ENCODE results near the gene PNPLA1. TPM values are rescaled to one million over a fixed set of nuclear protein-coding genes. Genes with fewer than 3 reads are reported as not detected.

PNPLA1 gene
- total RNA-seq, 1 experiment from 2014 or later: 0.17 TPM

DNA sequence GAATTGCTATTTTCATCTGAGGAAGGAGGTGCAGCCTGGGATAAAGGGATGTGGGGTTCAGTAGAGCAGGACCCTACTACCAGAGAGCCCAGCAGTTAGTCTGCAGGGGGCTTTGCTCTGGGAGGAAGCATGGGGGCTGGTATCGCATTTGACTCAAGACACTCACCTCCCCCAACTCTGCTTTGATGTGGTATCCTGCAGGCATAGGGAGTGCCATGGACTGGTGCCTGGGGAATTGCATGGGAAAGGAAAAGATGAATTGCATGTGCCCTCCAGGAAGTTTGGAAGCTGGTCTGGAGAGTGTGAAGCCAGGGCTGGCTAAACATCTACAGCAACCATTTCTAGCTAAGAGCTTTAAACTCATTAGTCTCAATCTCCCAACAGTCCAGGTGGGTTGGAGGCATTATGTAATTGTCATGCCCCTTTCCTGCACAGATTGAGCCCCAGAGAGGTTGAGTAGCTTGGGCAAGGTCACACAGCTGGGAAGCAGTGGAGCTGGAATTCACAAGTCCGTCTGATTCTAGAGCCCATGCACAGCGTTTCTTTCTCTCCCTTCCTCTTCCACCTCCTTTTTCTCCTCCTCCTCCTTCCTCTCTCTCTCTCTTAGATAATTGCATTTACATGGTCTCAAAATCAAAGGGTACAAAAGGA lies 26.2 kb upstream of the PNPLA1 start:
- DNase-seq: no peak
- Histone ChIP-seq H2AFZ (no peak overlapping the region), H3K79me2 (ENCODE audit: low read depth) (no peaks in the 10 kb centered on the region), H3K9me3 (ENCODE audit: insufficient read depth, low read depth) (no peaks in the 10 kb centered on the region), H3K27me3 (ENCODE audit: insufficient read depth, low read depth) (no peaks in the 10 kb centered on the region), H3F3A (ENCODE audit: insufficient read depth, low read depth) (no peaks in the 10 kb centered on the region), H3K4me3 (no peak overlapping the region), H3K4me2 (no peak overlapping the region), H3K27ac (no peak overlapping the region), H3K9me2 (ENCODE audit: insufficient read depth) (no peaks in the 10 kb centered on the region), H3K36me3 (ENCODE audit: low read depth) (no peaks in the 10 kb centered on the region), H4K20me1 (ENCODE audit: insufficient read depth) (no peaks in the 10 kb centered on the region), H3K4me1 (replicated peaks; ENCODE audit: insufficient read depth) (peaks cover 36% of the 10 kb centered on the region)
- CTCF ChIA-PET: no interaction called here
- BruUV-seq (replicated peaks): no TSS peak
- POLR2A ChIA-PET (ENCODE audit: unreplicated experiment): no interaction called here
- intact Hi-C loops (cut with micrococcal nuclease; ENCODE audit: unreplicated experiment): no loop called here
- no peak for TF ChIP-seq EZH2 (IDR thresholded peaks at IDR 0.05; ENCODE audit: low read depth)
- TF ChIP-seq, protein P1, sequence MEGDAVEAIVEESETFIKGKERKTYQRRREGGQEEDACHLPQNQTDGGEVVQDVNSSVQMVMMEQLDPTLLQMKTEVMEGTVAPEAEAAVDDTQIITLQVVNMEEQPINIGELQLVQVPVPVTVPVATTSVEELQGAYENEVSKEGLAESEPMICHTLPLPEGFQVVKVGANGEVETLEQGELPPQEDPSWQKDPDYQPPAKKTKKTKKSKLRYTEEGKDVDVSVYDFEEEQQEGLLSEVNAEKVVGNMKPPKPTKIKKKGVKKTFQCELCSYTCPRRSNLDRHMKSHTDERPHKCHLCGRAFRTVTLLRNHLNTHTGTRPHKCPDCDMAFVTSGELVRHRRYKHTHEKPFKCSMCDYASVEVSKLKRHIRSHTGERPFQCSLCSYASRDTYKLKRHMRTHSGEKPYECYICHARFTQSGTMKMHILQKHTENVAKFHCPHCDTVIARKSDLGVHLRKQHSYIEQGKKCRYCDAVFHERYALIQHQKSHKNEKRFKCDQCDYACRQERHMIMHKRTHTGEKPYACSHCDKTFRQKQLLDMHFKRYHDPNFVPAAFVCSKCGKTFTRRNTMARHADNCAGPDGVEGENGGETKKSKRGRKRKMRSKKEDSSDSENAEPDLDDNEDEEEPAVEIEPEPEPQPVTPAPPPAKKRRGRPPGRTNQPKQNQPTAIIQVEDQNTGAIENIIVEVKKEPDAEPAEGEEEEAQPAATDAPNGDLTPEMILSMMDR (conservative IDR thresholded peaks at IDR 0.05): no peak

DNA sequence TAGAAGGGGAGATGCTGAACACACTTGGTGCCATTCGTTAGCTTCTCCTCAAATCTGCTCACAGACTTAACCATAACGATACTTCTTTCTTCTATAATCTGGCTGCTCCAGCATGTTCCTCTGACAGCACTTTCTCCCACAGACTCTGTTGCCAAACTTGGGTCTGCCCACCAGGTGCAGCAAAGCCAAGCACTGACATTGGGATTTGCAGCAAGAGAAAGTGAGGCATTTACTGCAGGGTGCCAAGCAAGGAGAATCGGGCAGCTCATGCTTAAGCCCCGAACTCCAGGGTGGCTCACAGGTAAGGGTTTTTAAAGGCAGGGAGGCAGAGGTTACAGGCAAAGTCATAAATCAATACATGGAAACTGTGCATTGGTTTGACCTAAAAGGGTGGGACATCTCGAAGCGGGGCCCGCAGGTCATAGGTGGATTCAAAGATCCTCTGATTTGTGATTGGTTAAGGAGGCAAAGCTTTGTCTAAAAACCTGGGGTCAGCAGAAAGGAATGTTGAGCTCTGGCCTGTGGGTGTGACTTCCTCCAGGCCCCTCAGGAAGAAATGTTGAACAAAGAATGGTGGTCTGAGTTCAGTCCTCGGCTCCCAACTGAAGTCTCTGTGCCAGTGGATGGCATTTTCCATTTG lies 25.1 kb upstream of the PNPLA1 start:
- CTCF ChIA-PET: no interaction called here
- no peaks in the 10 kb centered on the region for H3F3A ChIP-seq (ENCODE audit: insufficient read depth, low read depth)
- DNase-seq: no peak
- no peaks in the 10 kb centered on the region for H3K9me2 ChIP-seq (ENCODE audit: insufficient read depth)
- no peaks in the 10 kb centered on the region for H3K9me3 ChIP-seq (ENCODE audit: insufficient read depth, low read depth)
- no peak overlapping the region for H3K27ac ChIP-seq
- H3K4me3 ChIP-seq: no peak overlapping the region
- H3K79me2 ChIP-seq (ENCODE audit: low read depth): no peaks in the 10 kb centered on the region
- no peak overlapping the region for H3K4me2 ChIP-seq
- TF ChIP-seq EZH2 (IDR thresholded peaks at IDR 0.05; ENCODE audit: low read depth): no peak
- TF ChIP-seq, protein P1 (conservative IDR thresholded peaks at IDR 0.05): no peak
- no TSS peak for BruUV-seq (replicated peaks)
- no peaks in the 10 kb centered on the region for H3K27me3 ChIP-seq (ENCODE audit: insufficient read depth, low read depth)
- H4K20me1 ChIP-seq (ENCODE audit: insufficient read depth): no peaks in the 10 kb centered on the region
- POLR2A ChIA-PET (ENCODE audit: unreplicated experiment): interaction anchor here (0.6 kb wide), 1 partner anchor 53 kb away, joined by 3 read pairs; no protein-coding TSS in a partner anchor
- H3K4me1 ChIP-seq (replicated peaks; ENCODE audit: insufficient read depth): peaks cover 46% of the 10 kb centered on the region
- intact Hi-C loops (cut with micrococcal nuclease; ENCODE audit: unreplicated experiment): no loop called here
- no peaks in the 10 kb centered on the region for H3K36me3 ChIP-seq (ENCODE audit: low read depth)
- H2AFZ ChIP-seq: no peak overlapping the region

DNA sequence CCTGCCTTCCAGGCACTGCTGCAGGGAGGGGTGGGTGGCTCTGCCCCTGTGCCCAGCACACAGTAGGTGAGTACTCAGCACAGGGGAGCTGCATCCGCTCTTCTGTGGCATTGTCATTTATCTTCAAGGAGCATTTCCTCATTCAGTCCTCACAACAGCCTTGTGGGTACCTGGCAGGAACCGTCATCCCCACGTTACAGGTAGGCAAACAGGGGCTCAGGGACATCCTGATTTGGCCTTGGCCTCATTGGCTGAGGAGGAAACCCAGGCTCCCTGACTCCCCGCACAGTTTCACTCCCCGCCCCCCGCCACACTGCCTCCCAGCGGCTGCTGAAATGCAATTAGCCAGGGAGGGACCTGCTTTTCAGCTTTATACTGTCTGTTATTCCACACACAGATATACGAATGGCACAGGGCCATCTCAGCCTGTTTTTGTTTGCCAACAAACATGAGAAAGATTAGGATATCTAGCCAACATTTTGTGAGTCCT lies 24.2 kb upstream of the PNPLA1 start:
- POLR2A ChIA-PET (ENCODE audit: unreplicated experiment): no interaction called here
- H3K4me1 ChIP-seq (replicated peaks; ENCODE audit: insufficient read depth): peaks cover 50% of the 10 kb centered on the region
- intact Hi-C loops (cut with micrococcal nuclease; ENCODE audit: unreplicated experiment): no loop called here
- H3K4me3 ChIP-seq: no peak overlapping the region
- no peaks in the 10 kb centered on the region for H3K36me3 ChIP-seq (ENCODE audit: low read depth)
- no peaks in the 10 kb centered on the region for H3F3A ChIP-seq (ENCODE audit: insufficient read depth, low read depth)
- no peaks in the 10 kb centered on the region for H3K79me2 ChIP-seq (ENCODE audit: low read depth)
- no peak overlapping the region for H2AFZ ChIP-seq
- TF ChIP-seq, protein P1 (conservative IDR thresholded peaks at IDR 0.05): no peak
- TF ChIP-seq EZH2 (IDR thresholded peaks at IDR 0.05; ENCODE audit: low read depth): no peak
- DNase-seq: no peak
- H3K9me3 ChIP-seq (ENCODE audit: insufficient read depth, low read depth): no peaks in the 10 kb centered on the region
- CTCF ChIA-PET: no interaction called here
- H3K9me2 ChIP-seq (ENCODE audit: insufficient read depth): no peaks in the 10 kb centered on the region
- H3K27ac ChIP-seq: no peak overlapping the region
- no TSS peak for BruUV-seq (replicated peaks)
- no peaks in the 10 kb centered on the region for H4K20me1 ChIP-seq (ENCODE audit: insufficient read depth)
- no peaks in the 10 kb centered on the region for H3K27me3 ChIP-seq (ENCODE audit: insufficient read depth, low read depth)
- no peak overlapping the region for H3K4me2 ChIP-seq
